Renal cortical epithelial cell (primary cell): ENCODE data around the gene ASF1A. TPM values are rescaled to one million over a fixed set of nuclear protein-coding genes. Genes with fewer than 3 reads are reported as not detected.
A peak's percentile ranks its signal among the peaks of the same experiment; 100 is the strongest.

ENCODE experiments used
- DNase-seq: peaks from one replicate; pipeline ENCODE4 v3.0.0-alpha.2; 2011; ENCODE audit warnings: low read depth
- total RNA-seq: library from RNA; depleted of rRNA; stranded (reverse); fragments of >200 nt; gene quantifications from 2 replicates; pipeline ENCODE4 v1.2.3, GENCODE V29; 2014

Gene ASF1A
- total RNA-seq, 1 donor from 2014 or later = 18.9 TPM

DNA sequence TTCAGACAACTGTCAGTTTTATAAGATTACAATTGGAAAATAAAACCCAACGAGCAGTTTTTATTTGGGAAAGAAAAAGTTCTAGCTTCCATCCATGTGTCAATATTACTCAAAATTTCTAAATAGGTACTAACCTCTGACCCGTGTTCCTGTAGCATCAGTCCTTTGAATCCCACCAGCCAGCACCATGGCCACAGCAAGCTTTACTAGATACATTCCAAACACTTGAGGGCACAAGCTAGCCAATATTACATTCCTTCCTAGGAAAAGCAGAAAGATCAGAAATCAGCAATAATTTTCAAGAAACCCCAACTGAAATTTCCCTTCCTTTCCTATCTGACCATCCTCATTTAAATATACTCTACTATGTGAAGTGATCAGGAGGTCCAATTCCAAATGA is 19.2 kb downstream of the ASF1A start:
- no peak for DNase-seq

DNA sequence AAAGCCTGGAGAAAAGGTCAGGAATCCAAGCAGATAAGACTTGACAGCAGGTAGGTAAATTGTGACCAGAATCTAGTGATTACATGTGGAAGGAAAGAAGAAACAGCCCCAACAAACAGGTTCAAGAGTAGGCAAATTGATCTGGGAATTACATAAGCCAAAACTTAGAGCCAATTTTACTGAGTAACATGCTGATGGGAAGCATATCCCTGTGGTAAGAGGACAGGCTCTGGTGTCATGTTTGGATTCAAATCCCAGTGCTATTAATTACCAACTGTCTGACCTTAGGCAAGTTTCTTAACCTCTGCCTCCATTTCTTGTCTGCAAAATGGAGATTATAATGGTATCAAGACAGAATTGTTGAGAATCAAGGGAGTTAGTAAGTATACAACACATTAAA is 20.6 kb downstream of the ASF1A start:
- no peak for DNase-seq

DNA sequence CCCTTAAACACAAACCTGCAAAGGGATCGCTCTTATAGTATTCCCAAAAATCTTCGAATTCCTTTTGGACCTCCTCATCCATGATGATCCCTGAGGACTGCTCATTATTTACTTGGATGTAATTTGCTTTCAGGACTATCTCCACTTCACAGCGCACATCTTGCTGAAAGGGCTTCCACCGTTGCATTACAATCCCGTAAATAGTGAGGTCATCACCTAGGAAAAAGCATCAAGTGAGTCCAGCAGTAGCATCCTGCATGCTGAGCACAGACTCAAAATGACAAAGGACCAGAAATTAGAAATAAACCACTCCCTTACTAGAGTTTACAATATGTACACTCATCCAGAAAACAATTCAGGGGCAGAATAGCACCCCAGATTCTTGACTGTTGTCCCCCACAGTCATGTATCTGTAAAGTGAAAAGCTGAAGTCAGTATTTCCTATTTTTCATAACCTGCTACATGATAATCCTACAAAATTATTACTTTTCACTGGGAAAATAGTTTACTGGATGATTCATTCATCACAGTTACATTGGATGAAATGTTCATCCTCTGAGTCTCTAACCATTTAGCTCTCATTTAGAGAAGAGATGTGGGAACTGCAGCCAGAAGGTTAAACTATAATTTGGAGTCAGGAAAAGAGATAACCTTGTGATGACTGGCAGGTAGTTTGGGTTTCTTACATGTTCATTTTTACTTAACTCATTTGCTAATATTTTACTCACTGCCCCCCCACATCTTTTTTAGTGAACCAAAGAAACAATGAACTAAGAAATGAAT is 23.8 kb downstream of the ASF1A start:
- no peak for DNase-seq

DNA sequence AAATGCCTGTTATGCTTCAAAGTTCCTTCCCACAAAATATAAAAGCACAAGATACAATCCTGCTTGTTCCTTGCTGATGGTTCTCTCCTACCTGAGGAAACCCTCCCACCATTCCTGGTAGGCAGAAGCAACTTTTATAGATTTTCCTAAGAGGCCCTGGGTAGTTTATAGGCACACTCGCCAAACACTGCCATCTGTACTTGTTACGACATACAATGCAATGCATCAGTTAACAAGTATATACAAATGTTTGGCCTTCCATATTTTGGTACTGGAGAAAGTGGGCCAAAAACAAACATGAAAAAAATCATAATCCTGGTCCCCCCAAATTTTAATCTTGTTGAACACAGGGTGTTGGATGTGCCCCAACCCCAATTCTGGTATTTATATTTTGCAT is 24.4 kb downstream of the ASF1A start:
- peak; percentile 6 for DNase-seq

DNA sequence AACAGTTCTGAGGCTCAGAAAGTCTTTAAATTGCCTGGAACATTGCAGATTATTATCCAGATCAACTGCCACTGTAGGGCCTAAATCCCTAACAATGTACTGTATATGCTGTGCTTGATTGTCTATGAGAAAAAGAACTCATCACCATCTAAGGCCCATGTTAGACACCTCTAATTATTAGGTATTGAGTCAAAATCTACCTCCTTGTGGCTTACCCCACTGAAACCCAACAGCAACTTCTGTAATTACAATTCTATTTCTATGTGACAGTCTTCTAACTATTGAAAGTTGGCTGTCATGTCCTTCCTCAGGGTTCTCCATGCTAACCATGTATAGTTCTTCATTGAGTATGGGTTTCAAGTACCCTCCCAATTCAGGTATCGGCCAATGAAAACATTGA is 27.1 kb downstream of the ASF1A start:
- no peak for DNase-seq

DNA sequence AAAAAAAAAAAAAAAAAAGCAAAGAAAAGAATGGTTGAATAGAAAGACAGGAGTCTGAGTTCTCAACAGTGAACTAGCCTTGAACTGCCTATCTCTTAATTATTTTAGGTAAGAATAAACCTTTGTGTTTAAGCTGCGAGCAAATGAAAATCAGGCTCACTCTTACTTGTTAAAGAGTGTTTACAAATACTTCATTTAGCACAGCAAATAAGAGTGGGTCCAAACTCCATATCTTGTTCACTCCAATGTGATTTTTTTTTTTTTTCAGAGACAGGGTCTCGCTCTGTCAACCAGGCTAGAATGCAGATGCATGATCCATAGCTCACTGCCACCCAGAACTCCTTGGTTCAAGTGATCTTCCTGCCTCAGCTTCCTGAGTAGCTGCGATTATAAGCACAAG is 29.1 kb downstream of the ASF1A start:
- DNase-seq = no peak

DNA sequence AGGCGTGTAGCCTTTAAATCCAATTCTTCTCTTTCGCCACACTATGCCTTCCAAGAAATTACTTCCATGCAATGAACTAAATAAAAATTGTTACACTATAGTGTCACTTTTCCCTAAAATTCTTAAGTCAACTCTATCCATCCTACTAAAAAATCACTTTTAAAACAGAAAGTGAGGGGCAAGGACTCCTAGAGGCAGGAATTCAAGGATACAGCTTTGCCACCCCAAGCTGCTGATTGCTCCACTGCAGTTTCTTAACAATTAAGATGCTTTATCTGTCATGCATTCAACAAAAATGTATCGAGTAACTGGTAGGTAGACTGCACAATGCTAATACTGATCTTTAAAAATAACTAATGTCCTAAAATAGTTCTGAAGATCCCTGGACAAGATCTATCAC is 36.7 kb downstream of the ASF1A start:
- peak; percentile 4 for DNase-seq

DNA sequence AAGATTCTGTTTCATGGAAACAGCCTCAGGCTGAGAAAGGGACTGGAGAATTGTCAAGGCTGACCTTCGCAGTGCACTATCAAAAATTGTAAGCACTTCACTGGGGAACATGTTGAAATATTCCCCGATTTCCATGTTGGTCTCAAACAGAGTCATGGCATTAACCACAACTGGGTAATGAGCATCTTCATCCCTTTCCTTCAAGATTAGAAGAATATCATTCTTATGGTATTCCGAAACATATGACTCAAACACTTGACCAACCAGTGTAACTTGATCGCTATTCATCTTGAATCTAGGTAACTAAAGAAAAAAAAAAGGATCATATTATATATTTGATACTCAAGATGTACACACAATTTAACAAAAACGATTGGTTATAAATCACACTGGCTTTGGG is 37.5 kb downstream of the ASF1A start:
- DNase-seq = no peak

DNA sequence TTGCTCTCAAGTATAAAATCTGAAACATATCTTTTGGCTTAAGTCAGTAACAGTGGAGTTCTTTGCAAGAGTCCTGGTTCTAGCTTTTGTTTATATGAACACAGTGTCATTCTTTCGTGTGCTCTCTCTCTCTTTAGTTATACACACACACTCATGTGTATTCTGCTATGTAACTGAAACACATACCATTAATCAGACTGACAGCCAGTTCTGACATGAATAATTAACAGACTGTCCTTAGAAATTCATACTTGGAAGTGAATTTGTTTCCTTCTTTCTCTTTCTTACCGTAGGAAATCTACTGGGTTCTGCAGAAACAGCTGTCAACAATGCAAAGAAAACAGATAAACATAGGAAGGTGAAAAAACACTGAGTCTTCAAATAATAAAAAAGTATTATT is 38.5 kb downstream of the ASF1A start:
- DNase-seq = peak; percentile 22

DNA sequence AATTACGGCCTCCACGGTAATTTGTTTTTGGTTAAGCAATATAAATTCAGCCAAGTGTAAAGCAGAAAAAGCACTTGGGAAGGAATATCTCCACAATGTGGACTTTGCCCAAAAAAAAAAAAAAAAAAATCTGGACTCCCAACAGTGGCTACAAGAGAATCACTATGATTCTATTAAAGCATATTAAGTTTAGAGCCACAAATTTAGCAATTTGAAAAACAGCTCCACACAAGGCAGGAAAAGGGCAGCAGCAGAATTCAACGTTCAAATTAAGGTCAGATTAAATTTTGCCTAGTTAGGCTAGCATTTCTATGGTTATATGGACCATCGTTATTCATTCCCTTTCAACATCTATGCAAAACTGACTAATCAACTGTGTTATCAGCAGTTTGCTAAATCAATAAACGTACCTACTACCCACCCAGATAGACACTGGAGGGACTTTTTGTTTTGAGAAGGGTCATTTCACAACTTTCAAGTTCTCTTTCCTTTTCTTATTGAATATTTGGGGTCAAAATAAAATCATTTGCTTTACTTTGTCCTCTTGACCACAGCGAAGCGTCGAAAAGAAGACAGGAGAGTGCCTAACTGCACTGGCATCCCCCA is 40.0 kb downstream of the ASF1A start:
- DNase-seq = peak; percentile 33

DNA sequence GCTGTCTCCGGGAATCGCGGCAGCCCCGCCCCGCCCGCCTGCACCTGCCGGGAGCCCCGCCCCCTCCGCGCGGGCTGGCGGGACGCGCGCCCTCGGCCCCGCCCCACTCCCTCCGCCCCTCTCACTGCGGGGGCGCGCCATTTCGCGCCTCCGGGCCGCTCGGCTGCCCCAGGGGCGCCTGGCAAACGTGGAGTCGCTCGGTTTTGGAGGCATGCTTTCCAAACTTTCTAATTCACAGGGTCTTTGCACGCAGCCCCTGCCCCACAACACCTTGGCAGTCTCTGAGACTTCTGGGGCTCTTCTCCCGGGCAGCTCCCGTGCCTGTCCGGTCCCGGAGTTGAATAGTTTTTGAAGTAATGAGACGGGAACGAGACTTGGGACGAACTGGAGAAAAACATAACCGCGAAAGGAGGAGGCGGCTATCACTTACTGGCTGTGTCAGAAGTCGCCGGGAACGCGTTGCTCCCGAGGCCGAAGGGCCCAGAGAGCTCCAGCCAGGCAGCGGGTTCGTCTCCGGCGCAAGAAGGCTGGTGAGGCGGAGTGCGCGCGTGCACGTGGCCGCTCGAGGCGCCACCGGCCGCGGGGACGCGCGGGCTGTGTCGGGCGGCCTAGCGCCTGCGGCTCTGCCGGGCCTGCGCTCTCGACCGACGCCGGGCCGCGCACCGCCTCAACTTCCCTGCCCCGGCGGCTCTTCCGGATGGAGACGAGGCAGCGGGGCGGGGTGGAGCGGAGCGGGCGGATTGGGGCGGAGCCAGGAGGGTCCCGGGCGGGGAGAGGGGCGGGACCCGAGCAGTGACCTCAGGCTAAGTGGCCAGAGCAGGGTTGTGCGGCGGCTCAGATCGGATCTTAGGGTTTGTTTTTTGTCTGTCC is 40.7 kb downstream of the ASF1A start, which contains the start of gene MCM9:
Gene MCM9 (minus strand): TSS at position 699 of the 870 bp plus-strand sequence. CDS start 3,436 bp downstream, outside the sequence.
- DNase-seq = peak; percentile 59

DNA sequence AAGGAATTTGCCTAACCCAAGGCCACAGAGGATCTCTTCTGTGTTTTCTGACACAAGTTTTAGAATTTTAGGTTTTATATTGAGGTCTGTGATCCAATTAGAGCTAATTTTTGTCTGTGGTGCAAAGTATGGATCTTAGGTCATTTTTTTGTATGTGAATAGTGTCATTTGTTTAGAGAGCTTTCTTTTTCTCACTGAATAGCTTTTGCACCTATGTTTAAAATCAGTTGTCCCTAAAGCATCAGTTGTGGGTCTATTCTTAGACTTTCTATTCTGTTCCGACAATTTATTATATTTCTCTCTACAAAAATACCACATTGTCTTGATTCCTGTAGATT is 41.3 kb downstream of the ASF1A start:
- DNase-seq = no peak

DNA sequence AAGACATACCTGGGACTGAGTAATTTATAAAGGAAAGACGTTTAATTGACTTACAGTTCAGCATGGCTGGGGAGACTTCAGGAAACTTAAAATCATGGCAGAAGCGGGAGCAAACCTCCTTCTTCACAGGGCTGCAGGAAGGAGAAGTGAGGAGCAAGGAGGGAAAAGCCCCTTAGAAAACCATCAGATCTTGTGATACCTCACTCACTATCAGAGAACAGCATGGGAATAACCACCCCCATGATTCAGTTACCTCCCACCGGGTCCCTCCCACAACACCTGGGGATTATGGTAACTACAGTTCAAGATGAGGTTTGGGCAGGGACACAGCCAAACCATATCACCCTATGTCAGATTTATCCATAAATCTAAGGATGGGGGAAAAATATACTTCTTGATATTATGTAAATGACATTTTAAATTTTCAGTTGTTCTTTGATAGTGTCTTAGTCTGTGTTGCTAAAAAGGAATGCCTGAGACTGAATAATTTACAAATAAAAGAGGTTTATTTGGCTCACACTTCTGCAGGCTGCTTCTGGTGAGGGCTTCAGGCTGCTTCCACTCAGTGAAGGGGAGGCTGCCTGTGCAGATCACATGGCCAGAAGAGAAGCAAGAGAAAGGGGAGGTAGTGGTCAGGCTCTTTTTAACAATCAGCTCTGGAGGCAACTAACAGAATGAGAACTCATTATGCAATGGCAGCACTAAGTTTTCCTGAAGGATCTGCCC is 42.2 kb downstream of the ASF1A start:
- DNase-seq = no peak

DNA sequence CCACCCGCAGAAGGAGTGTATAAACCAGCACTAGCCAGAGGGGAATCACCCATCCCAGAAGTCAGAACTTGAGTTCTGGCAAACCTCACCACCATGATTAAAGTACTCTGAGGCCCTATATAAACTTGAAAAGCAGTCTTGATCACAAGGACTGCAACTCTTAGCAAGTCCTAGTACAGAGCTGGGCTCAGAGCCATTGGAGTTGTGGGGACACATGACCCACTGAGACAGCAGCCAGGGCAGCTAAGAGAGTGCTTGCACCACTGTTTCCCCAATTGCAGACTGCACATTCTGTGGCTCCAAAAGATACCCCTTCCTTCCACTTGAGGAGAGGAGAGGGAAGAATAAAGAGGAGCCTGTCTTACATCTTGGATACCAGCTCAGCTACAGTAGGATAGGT is 45.7 kb downstream of the ASF1A start:
- DNase-seq = no peak

DNA sequence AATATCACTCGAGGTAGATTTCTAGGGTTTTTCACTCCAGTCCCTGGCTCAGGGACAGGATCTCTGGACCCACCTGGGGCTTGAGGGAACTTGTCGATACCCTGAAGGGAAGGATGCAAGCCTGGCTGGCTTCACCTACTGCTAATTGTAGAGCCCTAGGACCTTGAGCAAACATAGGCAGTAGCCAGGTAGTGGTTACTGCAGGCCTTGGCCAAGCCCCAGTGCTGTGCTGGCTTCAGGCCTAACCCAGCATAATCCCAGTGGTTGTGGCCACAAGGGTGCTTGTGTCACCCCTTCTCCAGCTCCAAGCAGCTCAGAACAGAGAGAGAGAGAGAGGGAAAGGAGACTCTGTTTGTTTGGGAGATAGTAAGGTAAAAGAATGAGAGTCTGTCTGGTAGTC is 46.8 kb downstream of the ASF1A start:
- no peak for DNase-seq

DNA sequence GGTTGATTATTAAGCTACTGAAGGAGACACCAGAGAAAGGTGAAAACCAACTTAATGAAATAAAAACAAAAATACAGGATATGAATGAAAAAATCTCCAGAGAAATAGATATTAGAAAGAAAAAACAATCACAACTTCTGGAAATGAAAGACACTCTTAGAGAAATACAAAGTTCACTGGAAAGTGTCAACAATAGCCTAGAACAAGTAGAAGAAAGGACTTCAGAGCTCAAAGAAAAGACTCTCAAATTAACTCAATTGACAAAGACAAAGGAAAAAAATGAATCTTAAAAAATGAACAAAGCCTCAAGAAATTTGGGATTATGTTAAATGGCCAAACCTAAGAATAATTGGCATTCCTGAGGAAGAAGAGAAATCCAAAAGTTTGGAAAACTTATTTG is 51.3 kb downstream of the ASF1A start:
- DNase-seq = no peak

DNA sequence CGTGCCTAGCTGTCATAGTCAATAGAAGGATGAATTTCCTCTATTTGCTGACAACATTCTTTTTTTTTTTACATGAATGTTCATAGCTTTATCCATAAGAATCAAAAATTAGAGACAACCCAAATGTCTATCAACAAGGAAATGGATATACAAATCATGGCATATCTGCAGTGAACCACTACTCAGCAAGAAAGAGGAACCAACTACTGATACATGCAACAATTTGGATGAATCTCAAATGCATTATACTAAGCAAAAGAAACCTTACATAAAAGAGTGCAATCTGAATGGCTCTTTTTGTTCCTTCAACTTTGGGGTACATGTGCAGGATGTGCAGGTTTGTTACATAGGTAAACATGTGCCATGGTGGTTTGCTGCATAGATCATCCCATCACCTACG is 58.7 kb downstream of the ASF1A start:
- DNase-seq = no peak

DNA sequence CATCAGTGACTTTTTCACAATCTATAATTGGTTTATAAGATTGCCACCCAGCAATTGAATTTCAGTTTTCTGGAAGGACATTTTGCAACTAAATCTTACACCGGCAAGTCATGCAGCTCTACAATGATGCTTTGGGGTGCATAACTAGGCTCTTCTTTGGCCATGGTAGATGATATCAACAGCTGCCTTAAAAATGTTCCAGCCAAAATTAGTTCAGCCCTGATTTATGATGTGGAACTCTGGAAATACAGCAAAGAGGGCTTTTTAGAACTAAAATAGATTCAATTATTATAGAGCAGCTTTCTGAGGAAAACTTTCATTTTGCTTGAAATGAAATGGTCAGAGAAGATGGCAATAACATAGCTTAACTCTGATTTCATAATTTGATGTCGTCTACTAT is 59.4 kb downstream of the ASF1A start:
- DNase-seq = no peak
